K562 (cell line): Measurements from ENCODE around the gene FBXO17. TPM values are rescaled to one million over a fixed set of nuclear protein-coding genes. Genes with fewer than 3 reads are reported as not detected.

Experiments used
- BRCA1 ChIP-seq, 2 experiments: fragments of 450-650 bp in 1 of 2; sonication (generic) in 1 of 2; formaldehyde crosslinking in 1 of 2; IDR thresholded peaks; 2 replicates each; pipeline versions ENCODE4 v1.5.0 to v1.6.1; 2017 to 2020; ENCODE audit warnings: mild to moderate bottlenecking in 1 of 2, missing genetic modification reagents in 1 of 2
- CBX2 ChIP-seq: fragments of 200-600 bp; sonication (generic); IDR thresholded peaks from one replicate; pipeline ENCODE4 v1.6.1; 2012; ENCODE audit warnings: mild to moderate bottlenecking, low read length, inconsistent platforms; ENCODE audit not compliant: insufficient read depth, poor library complexity, severe bottlenecking
- CCAR2 ChIP-seq: fragments of 200-400 bp; formaldehyde crosslinking; IDR thresholded peaks from 2 replicates; pipeline ENCODE4 v1.6.1; 2017; ENCODE audit warnings: mild to moderate bottlenecking, low read depth, low read length
- DMBX1 ChIP-seq: fragments of 250-450 bp; sonication (Bioruptor Pico); IDR thresholded peaks from 2 replicates; pipeline ENCODE4 v1.8.0; 2022; ENCODE audit warnings: inconsistent platforms, mild to moderate bottlenecking, moderate library complexity, borderline replicate concordance
- FIP1L1 ChIP-seq: fragments of 200-400 bp; formaldehyde crosslinking; IDR thresholded peaks from 2 replicates; pipeline ENCODE4 v1.6.1; 2018; ENCODE audit warnings: mild to moderate bottlenecking, low read depth, low read length; ENCODE audit not compliant: poor library complexity, severe bottlenecking
- FOXA1 ChIP-seq: fragments of 450-650 bp; IDR thresholded peaks from 2 replicates; pipeline ENCODE4 v1.6.1; 2016; ENCODE audit warnings: mild to moderate bottlenecking, borderline replicate concordance
- FOXP1 ChIP-seq: sonication (generic); formaldehyde crosslinking; IDR thresholded peaks from 2 replicates; pipeline ENCODE4 v1.8.0; 2022; ENCODE audit warnings: mild to moderate bottlenecking, missing genetic modification reagents
- HDAC1 ChIP-seq, 2 experiments: fragments of 450-650 bp; IDR thresholded peaks; 2 replicates each; pipeline ENCODE4 v1.6.1; 2016 to 2017; ENCODE audit warnings: inconsistent platforms in 1 of 2, mild to moderate bottlenecking in 1 of 2, moderate library complexity in 1 of 2
- KDM1A ChIP-seq, 2 experiments: fragments of 450-650 bp; IDR thresholded peaks; 2 replicates each; pipeline ENCODE4 v1.6.1; 2016; ENCODE audit warnings: mild to moderate bottlenecking in 2 of 2
- NCOA2 ChIP-seq, 2 experiments: fragments of 450-650 bp; IDR thresholded peaks; 2 replicates each; pipeline ENCODE4 v1.6.1; 2018; ENCODE audit warnings: mild to moderate bottlenecking in 2 of 2, moderate library complexity in 1 of 2; ENCODE audit not compliant: partially characterized antibody in 2 of 2
- NELFE ChIP-seq: IDR thresholded peaks from 2 replicates; pipeline ENCODE4 v1.6.1; 2011; ENCODE audit warnings: mild to moderate bottlenecking; ENCODE audit not compliant: insufficient read depth, insufficient read length
- NFIX ChIP-seq: fragments of 250-450 bp; sonication (Bioruptor Pico); IDR thresholded peaks from 2 replicates; pipeline ENCODE4 v1.4.0; 2020; ENCODE audit warnings: low read depth, mild to moderate bottlenecking, moderate library complexity
- POLR3G ChIP-seq: IDR thresholded peaks from 2 replicates; pipeline ENCODE4 v1.6.1; 2011; ENCODE audit not compliant: insufficient read length, insufficient replicate concordance; ENCODE audit errors: extremely low read depth
- SAFB2 ChIP-seq: fragments of 200-400 bp; formaldehyde crosslinking; IDR thresholded peaks from 2 replicates; pipeline ENCODE4 v1.6.1; 2018; ENCODE audit warnings: borderline replicate concordance, low read length, low read depth, moderate library complexity; ENCODE audit not compliant: severe bottlenecking
- SMAD2 ChIP-seq: fragments of 150-350 bp; IDR thresholded peaks from 2 replicates; pipeline ENCODE4 v1.6.1; 2014; ENCODE audit warnings: low read depth, mild to moderate bottlenecking, low read length
- SNIP1 ChIP-seq: fragments of 450-650 bp; IDR thresholded peaks from 2 replicates; pipeline ENCODE4 v1.7.1; 2017; ENCODE audit warnings: low read depth, mild to moderate bottlenecking
- SREBF2 ChIP-seq: sonication (generic); formaldehyde crosslinking; IDR thresholded peaks from 2 replicates; pipeline ENCODE4 v1.4.0; 2020; ENCODE audit warnings: mild to moderate bottlenecking, missing genetic modification reagents
- polyA plus RNA-seq, 8 experiments: library from polyadenylated mRNA; depleted of rRNA in 4 of 8; stranded (reverse) in 5 of 8; unstranded in 3 of 8; fragments of >200 nt; fragmentation: Nextera tagmentation in 2 of 8; fragmentation: Illumina TruSeq in 1 of 8; extraction: Ambion mirVana in 2 of 8; extraction: Trizol in 1 of 8; gene quantifications; 2 replicates each; pipeline versions ENCODE4 v1.2.1 to v1.2.3, GENCODE V29; 2011 to 2014; ENCODE audit warnings: inconsistent platforms in 1 of 8, missing spikeins in 1 of 8
- total RNA-seq, 7 experiments: library from RNA; depleted of rRNA in 6 of 7; stranded (reverse); fragments of >200 nt in 6 of 7; fragmentation: Illumina TruSeq in 2 of 7; extraction: Trizol in 2 of 7; gene quantifications; 2 replicates each; pipeline versions ENCODE4 v1.2.1 to v1.2.3, GENCODE V29; 2011 to 2021; ENCODE audit warnings: low replicate concordance in 1 of 7
- TF ChIP-seq, protein P1 (sequence below): fragments of 200-800 bp; sonication (Bioruptor generic); IDR thresholded peaks from 2 replicates; pipeline ENCODE4 v1.6.1; 2017; ENCODE audit warnings: missing genetic modification characterization, missing compliant biosample characterization
- TF ChIP-seq, protein P2 (sequence below): fragments of 450-650 bp; IDR thresholded peaks from 2 replicates; pipeline ENCODE4 v1.6.1; 2017; ENCODE audit warnings: antibody characterized with exemption, mild to moderate bottlenecking
- TF ChIP-seq, protein P3 (sequence below), 2 experiments: fragments of 200-800 bp in 1 of 2; sonication (Bioruptor generic) in 1 of 2; sonication (generic) in 1 of 2; formaldehyde crosslinking in 1 of 2; IDR thresholded peaks in 1 of 2; conservative IDR thresholded peaks in 1 of 2; 2 replicates each; pipeline versions ENCODE4 v1.5.0 to v1.6.1; 2016 to 2020; ENCODE audit warnings: missing compliant biosample characterization in 1 of 2, missing genetic modification characterization in 1 of 2, missing genetic modification reagents in 1 of 2

FBXO17 gene
- total and polyA plus RNA-seq, 9 of the 15 experiments (the other 6 are each of a cell fraction or from before 2014, with no cell fraction given): 4.1 to 27.1 (median 19.0) TPM

DNA sequence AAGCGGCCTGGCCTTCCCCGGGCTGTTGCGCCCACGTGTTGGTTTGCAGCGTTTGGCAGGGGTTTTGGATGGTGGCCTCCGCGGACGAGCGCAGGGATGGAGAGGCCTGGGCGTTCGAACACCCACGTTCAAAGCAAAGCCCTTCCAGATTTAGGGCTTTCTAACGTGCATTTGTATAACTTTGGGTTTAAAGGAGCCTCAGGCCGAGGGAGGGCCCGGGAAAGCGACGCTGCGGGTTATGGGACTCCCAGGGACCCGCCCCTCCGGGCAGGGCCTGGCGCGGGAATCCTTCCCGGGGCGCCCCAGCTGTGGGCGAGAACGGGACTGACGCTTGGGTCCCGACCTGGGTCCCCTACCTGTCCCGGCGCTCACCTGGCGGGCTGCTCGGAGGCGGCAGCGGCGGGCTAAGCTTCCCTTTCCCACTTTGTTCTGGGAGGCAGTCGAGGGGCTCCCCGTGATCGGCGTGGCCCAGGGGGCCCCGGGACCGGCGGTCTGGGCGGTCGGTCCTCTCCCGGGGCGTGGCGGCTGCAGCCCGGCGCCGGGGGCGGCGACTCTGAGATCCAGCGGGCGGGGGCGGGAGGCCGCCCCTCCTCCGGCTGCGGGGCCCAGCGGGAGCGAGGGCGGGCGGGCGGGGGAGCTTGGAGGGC is at the start of gene FBXO17 (continued):
- TF ChIP-seq SAFB2: no peak
- no peak for TF ChIP-seq POLR3G
- TF ChIP-seq CBX2: no peak
- TF ChIP-seq SNIP1: no peak
- TF ChIP-seq CCAR2: no peak
- no peak for TF ChIP-seq SMAD2
- TF ChIP-seq, protein P1, sequence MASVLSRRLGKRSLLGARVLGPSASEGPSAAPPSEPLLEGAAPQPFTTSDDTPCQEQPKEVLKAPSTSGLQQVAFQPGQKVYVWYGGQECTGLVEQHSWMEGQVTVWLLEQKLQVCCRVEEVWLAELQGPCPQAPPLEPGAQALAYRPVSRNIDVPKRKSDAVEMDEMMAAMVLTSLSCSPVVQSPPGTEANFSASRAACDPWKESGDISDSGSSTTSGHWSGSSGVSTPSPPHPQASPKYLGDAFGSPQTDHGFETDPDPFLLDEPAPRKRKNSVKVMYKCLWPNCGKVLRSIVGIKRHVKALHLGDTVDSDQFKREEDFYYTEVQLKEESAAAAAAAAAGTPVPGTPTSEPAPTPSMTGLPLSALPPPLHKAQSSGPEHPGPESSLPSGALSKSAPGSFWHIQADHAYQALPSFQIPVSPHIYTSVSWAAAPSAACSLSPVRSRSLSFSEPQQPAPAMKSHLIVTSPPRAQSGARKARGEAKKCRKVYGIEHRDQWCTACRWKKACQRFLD (CRISPR knock-in tag): no peak
- TF ChIP-seq KDM1A (IDR thresholded peaks at IDR 0.05): peak in 1 of 2 experiments; percentile 27; a peak in 1 of 4 replicates
- no peak for TF ChIP-seq NCOA2 (IDR thresholded peaks at IDR 0.05; ENCODE audit: partially characterized antibody in 2 of 2)
- peak; percentile 62 for TF ChIP-seq FIP1L1
- TF ChIP-seq HDAC1 (IDR thresholded peaks at IDR 0.05): peak in 1 of 2 experiments; percentile 92; a peak in 2 of 4 replicates
- peak; percentile 25; the same call in 1 of the 2 replicates for TF ChIP-seq DMBX1
- TF ChIP-seq NELFE: no peak
- no peak for TF ChIP-seq BRCA1 (IDR thresholded peaks at IDR 0.05)
- TF ChIP-seq BRCA1 (CRISPR knock-in tag; IDR thresholded peaks at IDR 0.05): no peak
- no peak for TF ChIP-seq NFIX (CRISPR knock-in tag)
- TF ChIP-seq, protein P2, sequence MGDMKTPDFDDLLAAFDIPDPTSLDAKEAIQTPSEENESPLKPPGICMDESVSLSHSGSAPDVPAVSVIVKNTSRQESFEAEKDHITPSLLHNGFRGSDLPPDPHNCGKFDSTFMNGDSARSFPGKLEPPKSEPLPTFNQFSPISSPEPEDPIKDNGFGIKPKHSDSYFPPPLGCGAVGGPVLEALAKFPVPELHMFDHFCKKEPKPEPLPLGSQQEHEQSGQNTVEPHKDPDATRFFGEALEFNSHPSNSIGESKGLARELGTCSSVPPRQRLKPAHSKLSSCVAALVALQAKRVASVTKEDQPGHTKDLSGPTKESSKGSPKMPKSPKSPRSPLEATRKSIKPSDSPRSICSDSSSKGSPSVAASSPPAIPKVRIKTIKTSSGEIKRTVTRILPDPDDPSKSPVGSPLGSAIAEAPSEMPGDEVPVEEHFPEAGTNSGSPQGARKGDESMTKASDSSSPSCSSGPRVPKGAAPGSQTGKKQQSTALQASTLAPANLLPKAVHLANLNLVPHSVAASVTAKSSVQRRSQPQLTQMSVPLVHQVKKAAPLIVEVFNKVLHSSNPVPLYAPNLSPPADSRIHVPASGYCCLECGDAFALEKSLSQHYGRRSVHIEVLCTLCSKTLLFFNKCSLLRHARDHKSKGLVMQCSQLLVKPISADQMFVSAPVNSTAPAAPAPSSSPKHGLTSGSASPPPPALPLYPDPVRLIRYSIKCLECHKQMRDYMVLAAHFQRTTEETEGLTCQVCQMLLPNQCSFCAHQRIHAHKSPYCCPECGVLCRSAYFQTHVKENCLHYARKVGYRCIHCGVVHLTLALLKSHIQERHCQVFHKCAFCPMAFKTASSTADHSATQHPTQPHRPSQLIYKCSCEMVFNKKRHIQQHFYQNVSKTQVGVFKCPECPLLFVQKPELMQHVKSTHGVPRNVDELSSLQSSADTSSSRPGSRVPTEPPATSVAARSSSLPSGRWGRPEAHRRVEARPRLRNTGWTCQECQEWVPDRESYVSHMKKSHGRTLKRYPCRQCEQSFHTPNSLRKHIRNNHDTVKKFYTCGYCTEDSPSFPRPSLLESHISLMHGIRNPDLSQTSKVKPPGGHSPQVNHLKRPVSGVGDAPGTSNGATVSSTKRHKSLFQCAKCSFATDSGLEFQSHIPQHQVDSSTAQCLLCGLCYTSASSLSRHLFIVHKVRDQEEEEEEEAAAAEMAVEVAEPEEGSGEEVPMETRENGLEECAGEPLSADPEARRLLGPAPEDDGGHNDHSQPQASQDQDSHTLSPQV: peak; percentile 85
- TF ChIP-seq, protein P3, sequence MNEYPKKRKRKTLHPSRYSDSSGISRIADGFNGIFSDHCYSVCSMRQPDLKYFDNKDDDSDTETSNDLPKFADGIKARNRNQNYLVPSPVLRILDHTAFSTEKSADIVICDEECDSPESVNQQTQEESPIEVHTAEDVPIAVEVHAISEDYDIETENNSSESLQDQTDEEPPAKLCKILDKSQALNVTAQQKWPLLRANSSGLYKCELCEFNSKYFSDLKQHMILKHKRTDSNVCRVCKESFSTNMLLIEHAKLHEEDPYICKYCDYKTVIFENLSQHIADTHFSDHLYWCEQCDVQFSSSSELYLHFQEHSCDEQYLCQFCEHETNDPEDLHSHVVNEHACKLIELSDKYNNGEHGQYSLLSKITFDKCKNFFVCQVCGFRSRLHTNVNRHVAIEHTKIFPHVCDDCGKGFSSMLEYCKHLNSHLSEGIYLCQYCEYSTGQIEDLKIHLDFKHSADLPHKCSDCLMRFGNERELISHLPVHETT (CRISPR knock-in tag; conservative IDR thresholded peaks at IDR 0.05 in 1 of 2, IDR thresholded peaks at IDR 0.05 in 1 of 2): no peak; a peak in 1 of 4 replicates
- TF ChIP-seq FOXA1: no peak
- TF ChIP-seq FOXP1 (CRISPR knock-in tag): no peak
- no peak for TF ChIP-seq SREBF2 (CRISPR knock-in tag)
